ENCODE data around the gene CDC42SE2. TPM values are rescaled to one million over a fixed set of nuclear protein-coding genes. Genes with fewer than 3 reads are reported as not detected.
A peak's percentile ranks its signal among the peaks of the same experiment; 100 is the strongest.

The CDC42SE2 gene
- total and polyA plus RNA-seq, 10 donors = 49.6 to 128 (median 102) TPM

GRCh38 chr5:131265311-131265803 is 1.5 kb downstream of the CDC42SE2 start:
- 0 to 13% (median 6%) methylated on average over 2 of the region's 2 CpGs for WGBS, 5 donors
- no peak for TF ChIP-seq POLR2AphosphoS5 (IDR thresholded peaks at IDR 0.05)
- peak; percentile 24 to 67 (median 60) for TF ChIP-seq CTCF (IDR thresholded peaks at IDR 0.05 in 8 of 11, conservative IDR thresholded peaks at IDR 0.05 in 3 of 11)
- peak overlapping the region; percentile 79 to 100 (median 99) for H3K27ac ChIP-seq
- no peak for DNase-seq
- no peaks in the 10 kb centered on the region for H3K27me3 ChIP-seq (replicated peaks in 1 of 7)
- H3K4me3 ChIP-seq = peak overlapping the region; percentile 61 to 91 (median 81)
- intact Hi-C loops (cut with DNase I; ENCODE audit: low total_unique reads) = loop anchor here (10.0 kb wide), 1 partner anchor 101 kb away; the partner anchor contains the start of gene HINT1
- no peaks in the 10 kb centered on the region for H3K9me3 ChIP-seq
- H3K4me1 ChIP-seq = peaks cover 29 to 85% (median 74%) of the 10 kb centered on the region in 6 donors
- no peaks in the 10 kb centered on the region for H3K36me3 ChIP-seq

GRCh38 chr5:131266370-131267060 is 2.7 kb downstream of the CDC42SE2 start:
- no peaks in the 10 kb centered on the region for H3K36me3 ChIP-seq
- peak overlapping the region in 5 of 8 donors; percentile 75 to 91 (median 83) for H3K4me3 ChIP-seq
- TF ChIP-seq POLR2AphosphoS5 (IDR thresholded peaks at IDR 0.05) (peak in 1 of 3 donors; percentile 37), POLR2A (IDR thresholded peaks at IDR 0.05) (no peak), CTCF (IDR thresholded peaks at IDR 0.05 in 8 of 11, conservative IDR thresholded peaks at IDR 0.05 in 3 of 11) (no peak)
- intact Hi-C loops (cut with DNase I; ENCODE audit: low total_unique reads) = loop anchor here (10.0 kb wide), 1 partner anchor 102 kb away; the partner anchor contains the start of gene HINT1
- DNase-seq = no peak
- H3K9me3 ChIP-seq = no peaks in the 10 kb centered on the region
- H3K27me3 ChIP-seq (replicated peaks in 1 of 7) = no peaks in the 10 kb centered on the region
- 62 to 72% (median 67%) methylated on average over 16 of the region's 16 CpGs for WGBS, 5 donors
- H3K4me1 ChIP-seq = peaks cover 26 to 85% (median 75%) of the 10 kb centered on the region in 6 donors
- H3K27ac ChIP-seq = peak overlapping the region in 7 of 8 donors; percentile 98 to 100 (median 99)

- TF ChIP-seq POLR2A (IDR thresholded peaks at IDR 0.05) (no peak), CTCF (IDR thresholded peaks at IDR 0.05 in 8 of 11, conservative IDR thresholded peaks at IDR 0.05 in 3 of 11) (no peak), POLR2AphosphoS5 (IDR thresholded peaks at IDR 0.05) (no peak)
- no peaks in the 10 kb centered on the region for H3K27me3 ChIP-seq (replicated peaks in 1 of 7)
- H3K9me3 ChIP-seq = no peaks in the 10 kb centered on the region
- H3K4me3 ChIP-seq = peak overlapping the region in 1 of 8 donors; percentile 91
- peaks cover 28 to 91% (median 80%) of the 10 kb centered on the region in 6 donors for H3K4me1 ChIP-seq
- H3K27ac ChIP-seq = peak overlapping the region in 7 of 8 donors; percentile 17 to 100 (median 98)
- DNase-seq = no peak
- intact Hi-C loops (cut with DNase I; ENCODE audit: low total_unique reads) = loop anchor here (10.0 kb wide), 1 partner anchor 104 kb away; the partner anchor contains the start of gene HINT1
- 79 to 90% (median 88%) methylated on average over 12 of the region's 12 CpGs for WGBS, 5 donors
- H3K36me3 ChIP-seq = no peaks in the 10 kb centered on the region
Observed at GRCh38 chr5:131268758-131269370, 5.0 kb downstream of the CDC42SE2 start.

Measured in spleen (tissue), 11 donors.